Neuronal stem cell (in vitro differentiated cells): ENCODE data around the gene PCMTD2.

ENCODE experiments used
- DNase-seq: peaks from one replicate; pipeline ENCODE4 v3.0.0-alpha.2; 2013; ENCODE audit warnings: low spot score
- H2AFZ ChIP-seq: one replicate; pipeline ENCODE4 v1.6.1; 2013; ENCODE audit warnings: mild to moderate bottlenecking, low read length, inconsistent platforms
- H2AK5ac ChIP-seq: 2 replicates; pipeline ENCODE4 v1.6.1; 2013; ENCODE audit warnings: low read depth, mild to moderate bottlenecking, inconsistent platforms, low read length, moderate library complexity, mixed read lengths
- H2BK120ac ChIP-seq: 2 replicates; pipeline ENCODE4 v1.6.1; 2013; ENCODE audit warnings: low read depth, mild to moderate bottlenecking, inconsistent platforms, low read length, moderate library complexity, mixed read lengths
- H2BK12ac ChIP-seq: one replicate; pipeline ENCODE4 v1.6.1; 2013; ENCODE audit warnings: low read length, inconsistent platforms
- H2BK15ac ChIP-seq: 2 replicates; pipeline ENCODE4 v1.6.1; 2013; ENCODE audit warnings: mild to moderate bottlenecking, low read length, inconsistent platforms, mixed read lengths
- H2BK5ac ChIP-seq: one replicate; pipeline ENCODE4 v1.6.1; 2013; ENCODE audit warnings: inconsistent platforms, mild to moderate bottlenecking, low read length, moderate library complexity
- H3K14ac ChIP-seq: one replicate; pipeline ENCODE4 v1.6.1; 2013; ENCODE audit warnings: low read length, inconsistent platforms
- H3K18ac ChIP-seq: 2 replicates; pipeline ENCODE4 v1.6.1; 2013; ENCODE audit warnings: low read length, inconsistent platforms
- H3K23ac ChIP-seq: 2 replicates; pipeline ENCODE4 v1.6.1; 2013; ENCODE audit warnings: low read depth, mild to moderate bottlenecking, mixed read lengths, low read length, inconsistent platforms; ENCODE audit not compliant: poor library complexity
- H3K27ac ChIP-seq: replicated peaks from 3 replicates; pipeline ENCODE4 v1.5.1; 2013; ENCODE audit warnings: low read length, inconsistent platforms
- H3K27me3 ChIP-seq, 3 experiments: 2 replicates each; pipeline ENCODE4 v1.6.1; 2013; ENCODE audit warnings: low read length in 3 of 3, mild to moderate bottlenecking in 2 of 3, inconsistent platforms in 1 of 3, low read depth in 1 of 3, mixed read lengths in 1 of 3, moderate library complexity in 1 of 3; ENCODE audit not compliant: control insufficient read depth in 3 of 3, insufficient read depth in 3 of 3
- H3K36me3 ChIP-seq, 2 donors: replicated peaks in 1 of 2; 2 replicates each; pipeline ENCODE4 v1.6.1; 2013; ENCODE audit warnings: low read length in 2 of 2; ENCODE audit not compliant: control insufficient read depth in 2 of 2, insufficient read depth in 2 of 2
- H3K4ac ChIP-seq: 2 replicates; pipeline ENCODE4 v1.6.1; 2013; ENCODE audit warnings: inconsistent platforms, mild to moderate bottlenecking, low read length, moderate library complexity
- H3K4me1 ChIP-seq, 2 donors: 1 replicate in 1 of 2; 2 replicates in 1 of 2; pipeline ENCODE4 v1.6.1; 2013; ENCODE audit warnings: low read length in 2 of 2, low read depth in 1 of 2; ENCODE audit not compliant: control insufficient read depth in 2 of 2, insufficient read depth in 1 of 2
- H3K4me2 ChIP-seq: one replicate; pipeline ENCODE4 v1.6.1; 2013; ENCODE audit warnings: mild to moderate bottlenecking, low read length, inconsistent platforms; ENCODE audit not compliant: insufficient read depth, poor library complexity, severe bottlenecking
- H3K4me3 ChIP-seq, 2 donors: 2 replicates each; pipeline ENCODE4 v1.5.1; 2013; ENCODE audit warnings: low read length in 2 of 2, mild to moderate bottlenecking in 2 of 2, inconsistent platforms in 1 of 2, moderate library complexity in 1 of 2
- H3K79me1 ChIP-seq: one replicate; pipeline ENCODE4 v1.6.1; 2013; ENCODE audit warnings: low read depth, mild to moderate bottlenecking, inconsistent platforms, low read length, moderate library complexity
- H3K9ac ChIP-seq: one replicate; pipeline ENCODE4 v1.6.1; 2013; ENCODE audit warnings: mild to moderate bottlenecking, low read depth, low read length, inconsistent platforms; ENCODE audit not compliant: poor library complexity
- H3K9me3 ChIP-seq, 2 donors: replicated peaks in 1 of 2; 2 replicates each; pipeline versions ENCODE3 to v1.6.1; 2013; ENCODE audit warnings: low read length in 2 of 2, mild to moderate bottlenecking in 2 of 2, inconsistent platforms in 1 of 2, low read depth in 1 of 2, mixed read lengths in 1 of 2, moderate library complexity in 1 of 2; ENCODE audit not compliant: control insufficient read depth in 2 of 2, insufficient read depth in 1 of 2
- H4K8ac ChIP-seq: one replicate; pipeline ENCODE4 v1.6.1; 2013; ENCODE audit warnings: low read depth, mild to moderate bottlenecking, inconsistent platforms, low read length, moderate library complexity
- H4K91ac ChIP-seq: one replicate; pipeline ENCODE4 v1.6.1; 2013; ENCODE audit warnings: low read length, low read depth, mild to moderate bottlenecking, inconsistent platforms; ENCODE audit not compliant: poor library complexity
- WGBS, 2 donors: extraction: QIAGEN DNeasy Blood & Tissue Kit; methylation state at CpG; one replicate each; pipeline ENCODE4 v1.1.7; 2013; ENCODE audit warnings: missing lambda C conversion rate in 2 of 2, mixed read lengths in 1 of 2; ENCODE audit not compliant: insufficient read length in 2 of 2, insufficient replicate concordance in 1 of 2; ENCODE audit errors: extremely low coverage in 2 of 2; 5-methylcytosine and 5-hydroxymethylcytosine counted together

PCMTD2 gene

GRCh38 chr20:64245746-64246595, 9.6 kb upstream of the PCMTD2 start:
- peak overlapping the region; percentile 42 for H2AK5ac ChIP-seq
- H3K27ac ChIP-seq: no peak overlapping the region
- H3K27me3 ChIP-seq: peaks cover 0 to 37% (median 2%) of the 10 kb centered on the region in 3 experiments
- no peak overlapping the region for H4K8ac ChIP-seq
- H3K36me3 ChIP-seq: no peaks in the 10 kb centered on the region
- no peak overlapping the region for H3K4me2 ChIP-seq
- H2BK12ac ChIP-seq: no peak overlapping the region
- H2BK120ac ChIP-seq: no peak overlapping the region
- no peaks in the 10 kb centered on the region for H3K79me1 ChIP-seq
- no peak overlapping the region for H3K18ac ChIP-seq
- H3K9ac ChIP-seq: no peak overlapping the region
- H3K4me1 ChIP-seq: peaks cover 1 to 5% of the 10 kb centered on the region in 2 donors
- no peak overlapping the region for H3K23ac ChIP-seq
- no peak overlapping the region for H3K4me3 ChIP-seq
- H2AFZ ChIP-seq: no peak overlapping the region
- DNase-seq: no peak
- no CpG with 5 or more reads among the region's 9 CpGs for WGBS, 2 donors
- no peak overlapping the region for H4K91ac ChIP-seq
- H3K14ac ChIP-seq: no peak overlapping the region
- H2BK15ac ChIP-seq: no peak overlapping the region
- H3K4ac ChIP-seq: no peak overlapping the region
- H2BK5ac ChIP-seq: peak overlapping the region; percentile 35
- H3K9me3 ChIP-seq: peaks cover 0 to 2% of the 10 kb centered on the region in 2 donors

- H3K36me3 ChIP-seq: no peaks in the 10 kb centered on the region
- no peak overlapping the region for H2BK15ac ChIP-seq
- no peak overlapping the region for H4K8ac ChIP-seq
- no CpG with 5 or more reads among the region's 10 CpGs for WGBS, 2 donors
- H2AK5ac ChIP-seq: peak overlapping the region; percentile 42
- H2AFZ ChIP-seq: no peak overlapping the region
- H2BK5ac ChIP-seq: peak overlapping the region; percentile 35
- no peak overlapping the region for H4K91ac ChIP-seq
- DNase-seq: no peak
- H2BK12ac ChIP-seq: peak overlapping the region; percentile 14
- H3K27ac ChIP-seq: no peak overlapping the region
- H3K4ac ChIP-seq: no peak overlapping the region
- no peak overlapping the region for H3K4me2 ChIP-seq
- no peak overlapping the region for H2BK120ac ChIP-seq
- H3K14ac ChIP-seq: no peak overlapping the region
- H3K4me3 ChIP-seq: no peak overlapping the region
- H3K18ac ChIP-seq: no peak overlapping the region
- no peaks in the 10 kb centered on the region for H3K79me1 ChIP-seq
- no peaks in the 10 kb centered on the region for H3K4me1 ChIP-seq
- peaks cover 0 to 43% (median 2%) of the 10 kb centered on the region in 3 experiments for H3K27me3 ChIP-seq
- no peak overlapping the region for H3K9ac ChIP-seq
- no peak overlapping the region for H3K23ac ChIP-seq
- peaks cover 0 to 2% of the 10 kb centered on the region in 2 donors for H3K9me3 ChIP-seq
These were observed 8.8 kb upstream of the PCMTD2 start for GRCh38 chr20:64246616-64247306.

- Histone ChIP-seq H3K27me3 (peaks cover 0 to 43% (median 2%) of the 10 kb centered on the region in 3 experiments), H2BK5ac (no peak overlapping the region), H3K79me1 (no peaks in the 10 kb centered on the region), H3K14ac (no peak overlapping the region), H3K4ac (no peak overlapping the region), H2BK120ac (no peak overlapping the region), H3K36me3 (no peaks in the 10 kb centered on the region), H3K27ac (no peak overlapping the region), H2BK12ac (peak overlapping the region; percentile 14), H3K9ac (no peak overlapping the region), H4K8ac (no peak overlapping the region), H3K9me3 (no peaks in the 10 kb centered on the region), H3K23ac (no peak overlapping the region), H2AK5ac (no peak overlapping the region), H3K4me1 (no peaks in the 10 kb centered on the region), H2AFZ (no peak overlapping the region), H3K4me2 (no peak overlapping the region), H3K4me3 (no peak overlapping the region), H3K18ac (no peak overlapping the region), H2BK15ac (no peak overlapping the region), H4K91ac (no peak overlapping the region)
- DNase-seq: no peak
- WGBS, 2 donors: no CpG with 5 or more reads among the region's 9 CpGs
These were observed 8.3 kb upstream of the PCMTD2 start for GRCh38 chr20:64247307-64247618.
